GM21737 (cell line): ENCODE results near the gene KLHL2.

Source experiments
- ATAC-seq: cut with Tn5 transposase; IDR thresholded peaks from one replicate; pipeline ENCODE4 v1.9.1; 2021; ENCODE audit warnings: mild to moderate bottlenecking, moderate library complexity; ENCODE audit not compliant: unreplicated experiment

Gene KLHL2

GRCh38 chr4:165288226-165288625, 80.9 kb downstream of the KLHL2 start:
- peak; percentile 53 for ATAC-seq

GRCh38 chr4:165288639-165289422, 81.5 kb downstream of the KLHL2 start:
- peak; percentile 24 for ATAC-seq

- no peak for ATAC-seq
Observed at GRCh38 chr4:165289423-165289785, 82.0 kb downstream of the KLHL2 start.

- no peak for ATAC-seq
Observed at GRCh38 chr4:165293061-165293460, 85.7 kb downstream of the KLHL2 start.

- no peak for ATAC-seq
Observed at GRCh38 chr4:165293927-165294649, 86.7 kb downstream of the KLHL2 start.

- peak; percentile 97 for ATAC-seq
Observed at GRCh38 chr4:165294907-165295306, 87.5 kb downstream of the KLHL2 start.

- ATAC-seq, result no peak
Observed at GRCh38 chr4:165297626-165298025, 90.3 kb downstream of the KLHL2 start.

- ATAC-seq, result no peak
Observed at GRCh38 chr4:165299399-165300060, 92.2 kb downstream of the KLHL2 start.

- ATAC-seq, result peak; percentile 95
Observed at GRCh38 chr4:165301833-165302232, 94.5 kb downstream of the KLHL2 start.

GRCh38 chr4:165302658-165303057, 95.3 kb downstream of the KLHL2 start:
- ATAC-seq, result no peak

GRCh38 chr4:165308166-165308565, 100.8 kb downstream of the KLHL2 start:
- ATAC-seq, result no peak

GRCh38 chr4:165308606-165309005, 101.2 kb downstream of the KLHL2 start:
- no peak for ATAC-seq

GRCh38 chr4:165309456-165309855, 102.1 kb downstream of the KLHL2 start:
- no peak for ATAC-seq

GRCh38 chr4:165312506-165312905, 105.1 kb downstream of the KLHL2 start:
- ATAC-seq, result no peak

- no peak for ATAC-seq
Observed at GRCh38 chr4:165319030-165319429, 111.7 kb downstream of the KLHL2 start.

- ATAC-seq, result no peak
Observed at GRCh38 chr4:165319509-165319908, 112.1 kb downstream of the KLHL2 start.

- ATAC-seq, result no peak
Observed at GRCh38 chr4:165324236-165324917, 117.0 kb downstream of the KLHL2 start.

- no peak for ATAC-seq
Observed at GRCh38 chr4:165324918-165325304, 117.5 kb downstream of the KLHL2 start.

GRCh38 chr4:165325732-165326512, 118.6 kb downstream of the KLHL2 start:
- ATAC-seq, result no peak

- no peak for ATAC-seq
Observed at GRCh38 chr4:165326831-165327210, 119.5 kb downstream of the KLHL2 start.
